ENCODE measurements around the gene ZNF662.
"Not testable (repeated sequence)": the region's sequence is repeated elsewhere in the genome, so short reads cannot be mapped to it uniquely, and the experiment has no call there.

ZNF662 gene

GRCh38 chr3:42883251-42883930 is 22.6 kb upstream of the ZNF662 start:
- H3K9me3 ChIP-seq (ENCODE audit: control insufficient read depth, low read length); H3K9ac ChIP-seq (ENCODE audit: low read length); H4K8ac ChIP-seq (ENCODE audit: low read length); H3K4me1 ChIP-seq (ENCODE audit: control insufficient read depth, insufficient read depth, low read depth, low read length); H2BK15ac ChIP-seq (ENCODE audit: low read depth, poor library complexity, severe bottlenecking); H3K27ac ChIP-seq (ENCODE audit: low read length, poor library complexity, severe bottlenecking); H3K4me3 ChIP-seq (ENCODE audit: insufficient read depth in 1 of 2, low read depth in 1 of 2, low read length in 2 of 2); H4K91ac ChIP-seq (ENCODE audit: low read length); DNase-seq; H2BK5ac ChIP-seq (ENCODE audit: low read depth, low read length, poor library complexity, severe bottlenecking); H3K18ac ChIP-seq (ENCODE audit: low read depth in 1 of 2, low read length in 2 of 2); H3K14ac ChIP-seq (ENCODE audit: low read length in 2 of 2); H2AFZ ChIP-seq (ENCODE audit: low read depth, low read length); H3K36me3 ChIP-seq (ENCODE audit: control insufficient read depth in 1 of 2, insufficient read depth in 2 of 2, low read depth in 1 of 2, low read length in 2 of 2); H3K23ac ChIP-seq (ENCODE audit: low read length in 2 of 2); H2BK120ac ChIP-seq (ENCODE audit: low read depth, low read length); H2AK5ac ChIP-seq (ENCODE audit: low read length, severe bottlenecking); H3K4ac ChIP-seq (ENCODE audit: low read depth in 1 of 2, low read length in 2 of 2); H3K4me2 ChIP-seq (ENCODE audit: low read length, poor library complexity, severe bottlenecking); H2BK12ac ChIP-seq (ENCODE audit: low read length in 2 of 2); H3K79me1 ChIP-seq (replicated peaks; ENCODE audit: low read length, poor library complexity, severe bottlenecking): not testable (repeated sequence)
- peaks cover 14 to 18% of the 10 kb centered on the region in 2 experiments for H3K27me3 ChIP-seq (ENCODE audit: control insufficient read depth in 1 of 2, insufficient read depth in 1 of 2, low read length in 2 of 2)
- 67% methylated on average over 5 of the region's 6 CpGs for WGBS

- no peak overlapping the region for H3K9ac ChIP-seq (ENCODE audit: low read length)
- H3K9me3 ChIP-seq (ENCODE audit: control insufficient read depth, low read length), result no peaks in the 10 kb centered on the region
- H3K4me1 ChIP-seq (ENCODE audit: control insufficient read depth, insufficient read depth, low read depth, low read length), result peaks cover 7% of the 10 kb centered on the region
- H3K79me1 ChIP-seq (replicated peaks; ENCODE audit: low read length, poor library complexity, severe bottlenecking), result no peaks in the 10 kb centered on the region
- no peak overlapping the region for H2BK12ac ChIP-seq (ENCODE audit: low read length in 2 of 2)
- H2AK5ac ChIP-seq (ENCODE audit: low read length, severe bottlenecking), result no peak overlapping the region
- no peak overlapping the region for H3K18ac ChIP-seq (ENCODE audit: low read depth in 1 of 2, low read length in 2 of 2)
- H2AFZ ChIP-seq (ENCODE audit: low read depth, low read length), result no peak overlapping the region
- no peak for DNase-seq
- peaks cover 17 to 18% of the 10 kb centered on the region in 2 experiments for H3K27me3 ChIP-seq (ENCODE audit: control insufficient read depth in 1 of 2, insufficient read depth in 1 of 2, low read length in 2 of 2)
- H4K91ac ChIP-seq (ENCODE audit: low read length), result no peak overlapping the region
- H3K27ac ChIP-seq (ENCODE audit: low read length, poor library complexity, severe bottlenecking), result no peak overlapping the region
- no peak overlapping the region for H2BK15ac ChIP-seq (ENCODE audit: low read depth, poor library complexity, severe bottlenecking)
- H2BK120ac ChIP-seq (ENCODE audit: low read depth, low read length), result no peak overlapping the region
- H3K4me3 ChIP-seq (ENCODE audit: insufficient read depth in 1 of 2, low read depth in 1 of 2, low read length in 2 of 2), result no peak overlapping the region
- H3K36me3 ChIP-seq (ENCODE audit: control insufficient read depth in 1 of 2, insufficient read depth in 2 of 2, low read depth in 1 of 2, low read length in 2 of 2), result no peaks in the 10 kb centered on the region
- H2BK5ac ChIP-seq (ENCODE audit: low read depth, low read length, poor library complexity, severe bottlenecking), result no peak overlapping the region
- no peak overlapping the region for H3K4me2 ChIP-seq (ENCODE audit: low read length, poor library complexity, severe bottlenecking)
- no peak overlapping the region for H3K23ac ChIP-seq (ENCODE audit: low read length in 2 of 2)
- H3K4ac ChIP-seq (ENCODE audit: low read depth in 1 of 2, low read length in 2 of 2), result no peak overlapping the region
- no peak overlapping the region for H3K14ac ChIP-seq (ENCODE audit: low read length in 2 of 2)
- H4K8ac ChIP-seq (ENCODE audit: low read length), result no peak overlapping the region
- 100% methylated on average over 2 of the region's 2 CpGs for WGBS
These were observed 21.6 kb upstream of the ZNF662 start for GRCh38 chr3:42884324-42884723.

DNA sequence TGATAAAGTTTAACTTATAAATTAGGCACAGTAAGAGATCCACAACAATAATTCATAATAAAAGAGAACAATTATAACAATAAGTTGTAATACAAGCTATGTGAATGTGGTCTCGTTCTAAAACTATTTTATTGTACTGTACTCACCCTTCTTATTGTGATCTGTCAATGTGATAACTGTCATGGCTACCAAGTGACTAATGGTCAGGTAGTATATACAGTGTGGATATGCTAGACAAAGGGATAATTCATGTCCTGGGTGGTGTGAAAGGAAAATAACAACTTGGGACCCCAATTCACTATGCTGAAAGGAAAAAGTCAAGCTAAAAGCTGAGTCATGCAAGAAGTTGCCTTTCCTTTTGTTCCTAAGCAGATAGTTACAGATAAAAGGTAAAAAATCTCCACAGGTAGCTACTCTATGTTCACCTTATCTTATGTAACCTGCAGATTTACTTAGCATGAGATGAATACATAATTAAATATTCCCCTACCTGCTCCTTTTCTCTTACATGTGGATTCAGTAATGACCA is 19.6 kb upstream of the ZNF662 start:
- Histone ChIP-seq H4K91ac (ENCODE audit: low read length) (no peak overlapping the region), H3K23ac (ENCODE audit: low read length in 2 of 2) (no peak overlapping the region), H2AK5ac (ENCODE audit: low read length, severe bottlenecking) (no peak overlapping the region), H3K14ac (ENCODE audit: low read length in 2 of 2) (no peak overlapping the region), H4K8ac (ENCODE audit: low read length) (no peak overlapping the region), H3K4me3 (ENCODE audit: insufficient read depth in 1 of 2, low read depth in 1 of 2, low read length in 2 of 2) (no peak overlapping the region), H3K4me2 (ENCODE audit: low read length, poor library complexity, severe bottlenecking) (no peak overlapping the region), H3K36me3 (ENCODE audit: control insufficient read depth in 1 of 2, insufficient read depth in 2 of 2, low read depth in 1 of 2, low read length in 2 of 2) (no peaks in the 10 kb centered on the region), H3K27me3 (ENCODE audit: control insufficient read depth in 1 of 2, insufficient read depth in 1 of 2, low read length in 2 of 2) (peaks cover 17 to 18% of the 10 kb centered on the region in 2 experiments), H2BK5ac (ENCODE audit: low read depth, low read length, poor library complexity, severe bottlenecking) (no peak overlapping the region), H3K4ac (ENCODE audit: low read depth in 1 of 2, low read length in 2 of 2) (no peak overlapping the region), H2AFZ (ENCODE audit: low read depth, low read length) (no peak overlapping the region), H2BK12ac (ENCODE audit: low read length in 2 of 2) (no peak overlapping the region), H3K4me1 (ENCODE audit: control insufficient read depth, insufficient read depth, low read depth, low read length) (no peaks in the 10 kb centered on the region), H3K18ac (ENCODE audit: low read depth in 1 of 2, low read length in 2 of 2) (no peak overlapping the region), H3K27ac (ENCODE audit: low read length, poor library complexity, severe bottlenecking) (no peak overlapping the region), H3K79me1 (replicated peaks; ENCODE audit: low read length, poor library complexity, severe bottlenecking) (no peaks in the 10 kb centered on the region), H3K9ac (ENCODE audit: low read length) (no peak overlapping the region), H3K9me3 (ENCODE audit: control insufficient read depth, low read length) (no peaks in the 10 kb centered on the region), H2BK15ac (ENCODE audit: low read depth, poor library complexity, severe bottlenecking) (no peak overlapping the region), H2BK120ac (ENCODE audit: low read depth, low read length) (no peak overlapping the region)
- DNase-seq, result no peak
- no CpG with 5 or more reads among the region's 1 CpG for whole genome bisulfite sequencing

DNA sequence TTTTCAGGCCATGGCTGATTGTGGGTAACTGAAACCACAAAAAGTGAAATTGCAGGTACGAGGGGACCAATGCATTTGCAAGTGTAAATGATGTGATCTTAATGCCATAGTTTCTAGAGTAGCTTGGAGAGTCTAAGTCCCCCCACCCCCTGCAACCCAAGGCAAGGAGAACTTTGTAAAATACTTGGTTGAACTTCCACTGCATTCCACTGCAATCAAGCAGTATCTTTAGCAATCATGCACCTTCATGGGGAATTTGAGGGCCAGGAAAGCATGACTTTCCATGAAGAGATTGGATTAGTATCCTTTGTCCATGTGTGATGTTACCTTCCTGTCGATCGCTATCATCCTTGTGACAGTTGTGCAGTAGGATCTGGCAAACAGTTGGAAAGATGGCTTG is 18.9 kb upstream of the ZNF662 start:
- H2AK5ac ChIP-seq (ENCODE audit: low read length, severe bottlenecking), result no peak overlapping the region
- no peak overlapping the region for H3K9ac ChIP-seq (ENCODE audit: low read length)
- no peak overlapping the region for H3K14ac ChIP-seq (ENCODE audit: low read length in 2 of 2)
- no peak overlapping the region for H2BK5ac ChIP-seq (ENCODE audit: low read depth, low read length, poor library complexity, severe bottlenecking)
- H3K9me3 ChIP-seq (ENCODE audit: control insufficient read depth, low read length), result no peaks in the 10 kb centered on the region
- no peak overlapping the region for H2AFZ ChIP-seq (ENCODE audit: low read depth, low read length)
- H3K23ac ChIP-seq (ENCODE audit: low read length in 2 of 2), result no peak overlapping the region
- H3K79me1 ChIP-seq (replicated peaks; ENCODE audit: low read length, poor library complexity, severe bottlenecking), result no peaks in the 10 kb centered on the region
- no peak overlapping the region for H3K4me3 ChIP-seq (ENCODE audit: insufficient read depth in 1 of 2, low read depth in 1 of 2, low read length in 2 of 2)
- no peaks in the 10 kb centered on the region for H3K36me3 ChIP-seq (ENCODE audit: control insufficient read depth in 1 of 2, insufficient read depth in 2 of 2, low read depth in 1 of 2, low read length in 2 of 2)
- H3K18ac ChIP-seq (ENCODE audit: low read depth in 1 of 2, low read length in 2 of 2), result no peak overlapping the region
- H2BK12ac ChIP-seq (ENCODE audit: low read length in 2 of 2), result no peak overlapping the region
- DNase-seq, result no peak
- no peak overlapping the region for H2BK120ac ChIP-seq (ENCODE audit: low read depth, low read length)
- H4K91ac ChIP-seq (ENCODE audit: low read length), result no peak overlapping the region
- H3K4me2 ChIP-seq (ENCODE audit: low read length, poor library complexity, severe bottlenecking), result no peak overlapping the region
- H2BK15ac ChIP-seq (ENCODE audit: low read depth, poor library complexity, severe bottlenecking), result no peak overlapping the region
- no peaks in the 10 kb centered on the region for H3K4me1 ChIP-seq (ENCODE audit: control insufficient read depth, insufficient read depth, low read depth, low read length)
- H3K4ac ChIP-seq (ENCODE audit: low read depth in 1 of 2, low read length in 2 of 2), result no peak overlapping the region
- no peak overlapping the region for H3K27ac ChIP-seq (ENCODE audit: low read length, poor library complexity, severe bottlenecking)
- H4K8ac ChIP-seq (ENCODE audit: low read length), result no peak overlapping the region
- 71% methylated on average over 3 of the region's 3 CpGs for WGBS
- H3K27me3 ChIP-seq (ENCODE audit: control insufficient read depth in 1 of 2, insufficient read depth in 1 of 2, low read length in 2 of 2), result peaks cover 17 to 18% of the 10 kb centered on the region in 2 experiments
